ENCODE results near the gene HMGB1. TPM values are rescaled to one million over a fixed set of nuclear protein-coding genes. Genes with fewer than 3 reads are reported as not detected.
"Not testable (repeated sequence)": the region's sequence is repeated elsewhere in the genome, so short reads cannot be mapped to it uniquely, and the experiment has no call there.

The HMGB1 gene
- total and polyA plus RNA-seq, 2 experiments from 2014 or later: 727 to 2,970 TPM

- TF ChIP-seq REST (IDR thresholded peaks at IDR 0.05; ENCODE audit: unreplicated experiment): no peak
- no peak for TF ChIP-seq EZH2 (IDR thresholded peaks at IDR 0.05; ENCODE audit: low read depth, unreplicated experiment)
- no peak for TF ChIP-seq ZNF331 (CRISPR knock-in tag; IDR thresholded peaks at IDR 0.05; ENCODE audit: low read depth)
- no peak for TF ChIP-seq ETS1 (IDR thresholded peaks at IDR 0.05)
Measured at GRCh38 chr13:30463787-30464495, 1.8 kb downstream of the HMGB1 start (continued).

- peaks cover 23% of the 10 kb centered on the region for H3K36me3 ChIP-seq (ENCODE audit: insufficient read depth)
- not testable (repeated sequence) for ATAC-seq; H3K4me1 ChIP-seq (ENCODE audit: insufficient read depth); H2AFZ ChIP-seq; H3K27me3 ChIP-seq (ENCODE audit: insufficient read depth); H3K4me3 ChIP-seq; H3K4me2 ChIP-seq; DNase-seq (ENCODE audit: low spot score); H3K9me2 ChIP-seq (ENCODE audit: insufficient read depth); H3K27ac Mint-ChIP-seq; H3K27ac ChIP-seq (ENCODE audit: low read depth); H3K4me1 Mint-ChIP-seq; H3K4me3 Mint-ChIP-seq
- peak in 1 of 2 experiments; percentile 12; a peak in 1 of 4 replicates for TF ChIP-seq CTCF (conservative IDR thresholded peaks at IDR 0.05; ENCODE audit: low read depth in 2 of 2)
- peaks cover 13% of the 10 kb centered on the region for H3K9me3 Mint-ChIP-seq
- peaks cover 32% of the 10 kb centered on the region for H3K79me2 ChIP-seq (replicated peaks; ENCODE audit: insufficient read depth)
- H3F3A ChIP-seq (replicated peaks; ENCODE audit: low read depth): peaks cover 22% of the 10 kb centered on the region; the same call in 1 of the 2 replicates
- peaks cover 17% of the 10 kb centered on the region; the same call in 1 of the 2 replicates for H4K20me1 ChIP-seq (replicated peaks; ENCODE audit: insufficient read depth)
- H3K27me3 Mint-ChIP-seq (ENCODE audit: insufficient read depth, low read depth, poor library complexity): peaks cover 14% of the 10 kb centered on the region
- peaks cover 61% of the 10 kb centered on the region for H3K36me3 Mint-ChIP-seq (ENCODE audit: low read depth)
Measured at GRCh38 chr13:30461279-30462066, 4.3 kb downstream of the HMGB1 start.
